ENCODE results near the gene SLF2. TPM values are rescaled to one million over a fixed set of nuclear protein-coding genes. Genes with fewer than 3 reads are reported as not detected.

Gene SLF2
- total and polyA plus RNA-seq, 9 of the 15 experiments (the other 6 are each of a cell fraction or from before 2014, with no cell fraction given), result 1.7 to 18.4 (median 7.8) TPM

DNA sequence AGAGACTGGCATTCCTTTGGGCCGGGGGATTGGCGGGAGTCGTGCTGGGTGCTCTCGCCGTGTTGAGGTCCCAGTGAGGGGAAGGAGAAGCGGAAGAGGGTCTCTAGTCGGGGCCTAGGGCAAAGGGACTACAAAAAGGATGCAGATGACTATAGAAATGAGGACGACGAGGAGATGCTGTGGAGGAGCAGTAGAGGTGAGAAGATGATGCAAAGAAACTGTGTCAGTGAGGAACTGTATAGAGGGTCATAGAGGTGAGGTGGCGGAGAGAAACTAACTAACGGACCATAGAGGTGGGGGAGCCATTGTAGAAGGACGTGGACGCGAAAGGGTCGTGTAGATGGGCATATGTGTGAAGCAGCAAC, 74.9 kb downstream of the SLF2 start (continued):
- TF ChIP-seq, protein P1, sequence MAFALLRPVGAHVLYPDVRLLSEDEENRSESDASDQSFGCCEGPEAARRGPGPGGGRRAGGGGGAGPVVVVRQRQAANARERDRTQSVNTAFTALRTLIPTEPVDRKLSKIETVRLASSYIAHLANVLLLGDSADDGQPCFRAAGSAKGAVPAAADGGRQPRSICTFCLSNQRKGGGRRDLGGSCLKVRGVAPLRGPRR (CRISPR knock-in tag; IDR thresholded peaks at IDR 0.05), result no peak
- no peak for TF ChIP-seq RFX7 (CRISPR knock-in tag; IDR thresholded peaks at IDR 0.05)
- TF ChIP-seq, protein P2, sequence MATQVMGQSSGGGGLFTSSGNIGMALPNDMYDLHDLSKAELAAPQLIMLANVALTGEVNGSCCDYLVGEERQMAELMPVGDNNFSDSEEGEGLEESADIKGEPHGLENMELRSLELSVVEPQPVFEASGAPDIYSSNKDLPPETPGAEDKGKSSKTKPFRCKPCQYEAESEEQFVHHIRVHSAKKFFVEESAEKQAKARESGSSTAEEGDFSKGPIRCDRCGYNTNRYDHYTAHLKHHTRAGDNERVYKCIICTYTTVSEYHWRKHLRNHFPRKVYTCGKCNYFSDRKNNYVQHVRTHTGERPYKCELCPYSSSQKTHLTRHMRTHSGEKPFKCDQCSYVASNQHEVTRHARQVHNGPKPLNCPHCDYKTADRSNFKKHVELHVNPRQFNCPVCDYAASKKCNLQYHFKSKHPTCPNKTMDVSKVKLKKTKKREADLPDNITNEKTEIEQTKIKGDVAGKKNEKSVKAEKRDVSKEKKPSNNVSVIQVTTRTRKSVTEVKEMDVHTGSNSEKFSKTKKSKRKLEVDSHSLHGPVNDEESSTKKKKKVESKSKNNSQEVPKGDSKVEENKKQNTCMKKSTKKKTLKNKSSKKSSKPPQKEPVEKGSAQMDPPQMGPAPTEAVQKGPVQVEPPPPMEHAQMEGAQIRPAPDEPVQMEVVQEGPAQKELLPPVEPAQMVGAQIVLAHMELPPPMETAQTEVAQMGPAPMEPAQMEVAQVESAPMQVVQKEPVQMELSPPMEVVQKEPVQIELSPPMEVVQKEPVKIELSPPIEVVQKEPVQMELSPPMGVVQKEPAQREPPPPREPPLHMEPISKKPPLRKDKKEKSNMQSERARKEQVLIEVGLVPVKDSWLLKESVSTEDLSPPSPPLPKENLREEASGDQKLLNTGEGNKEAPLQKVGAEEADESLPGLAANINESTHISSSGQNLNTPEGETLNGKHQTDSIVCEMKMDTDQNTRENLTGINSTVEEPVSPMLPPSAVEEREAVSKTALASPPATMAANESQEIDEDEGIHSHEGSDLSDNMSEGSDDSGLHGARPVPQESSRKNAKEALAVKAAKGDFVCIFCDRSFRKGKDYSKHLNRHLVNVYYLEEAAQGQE (IDR thresholded peaks at IDR 0.05; ENCODE audit: borderline replicate concordance), result no peak
- TF ChIP-seq, protein P2 (CRISPR knock-in tag; IDR thresholded peaks at IDR 0.05; ENCODE audit: low read depth), result no peak
- TF ChIP-seq, protein P3, sequence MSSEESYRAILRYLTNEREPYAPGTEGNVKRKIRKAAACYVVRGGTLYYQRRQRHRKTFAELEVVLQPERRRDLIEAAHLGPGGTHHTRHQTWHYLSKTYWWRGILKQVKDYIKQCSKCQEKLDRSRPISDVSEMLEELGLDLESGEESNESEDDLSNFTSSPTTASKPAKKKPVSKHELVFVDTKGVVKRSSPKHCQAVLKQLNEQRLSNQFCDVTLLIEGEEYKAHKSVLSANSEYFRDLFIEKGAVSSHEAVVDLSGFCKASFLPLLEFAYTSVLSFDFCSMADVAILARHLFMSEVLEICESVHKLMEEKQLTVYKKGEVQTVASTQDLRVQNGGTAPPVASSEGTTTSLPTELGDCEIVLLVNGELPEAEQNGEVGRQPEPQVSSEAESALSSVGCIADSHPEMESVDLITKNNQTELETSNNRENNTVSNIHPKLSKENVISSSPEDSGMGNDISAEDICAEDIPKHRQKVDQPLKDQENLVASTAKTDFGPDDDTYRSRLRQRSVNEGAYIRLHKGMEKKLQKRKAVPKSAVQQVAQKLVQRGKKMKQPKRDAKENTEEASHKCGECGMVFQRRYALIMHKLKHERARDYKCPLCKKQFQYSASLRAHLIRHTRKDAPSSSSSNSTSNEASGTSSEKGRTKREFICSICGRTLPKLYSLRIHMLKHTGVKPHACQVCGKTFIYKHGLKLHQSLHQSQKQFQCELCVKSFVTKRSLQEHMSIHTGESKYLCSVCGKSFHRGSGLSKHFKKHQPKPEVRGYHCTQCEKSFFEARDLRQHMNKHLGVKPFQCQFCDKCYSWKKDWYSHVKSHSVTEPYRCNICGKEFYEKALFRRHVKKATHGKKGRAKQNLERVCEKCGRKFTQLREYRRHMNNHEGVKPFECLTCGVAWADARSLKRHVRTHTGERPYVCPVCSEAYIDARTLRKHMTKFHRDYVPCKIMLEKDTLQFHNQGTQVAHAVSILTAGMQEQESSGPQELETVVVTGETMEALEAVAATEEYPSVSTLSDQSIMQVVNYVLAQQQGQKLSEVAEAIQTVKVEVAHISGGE (CRISPR knock-in tag; IDR thresholded peaks at IDR 0.05), result peak in 1 of 3 experiments; percentile 19; a peak in 2 of 6 replicates
- TF ChIP-seq DPF2 (IDR thresholded peaks at IDR 0.05), result 0 out of 2 replicates have a peak, but pooled peaks have one; percentile 14
- TF ChIP-seq FOXK1 (CRISPR knock-in tag; IDR thresholded peaks at IDR 0.05; ENCODE audit: borderline replicate concordance), result no peak
- no peak for TF ChIP-seq ZNF445 (CRISPR knock-in tag; IDR thresholded peaks at IDR 0.05; ENCODE audit: low read depth)
- 0 out of 2 replicates have a peak, but pooled peaks have one; percentile 32 for TF ChIP-seq NFRKB (IDR thresholded peaks at IDR 0.05; ENCODE audit: low read depth)
- no peak for TF ChIP-seq NFIX (CRISPR knock-in tag; IDR thresholded peaks at IDR 0.05; ENCODE audit: low read depth)
- TF ChIP-seq, protein P4, sequence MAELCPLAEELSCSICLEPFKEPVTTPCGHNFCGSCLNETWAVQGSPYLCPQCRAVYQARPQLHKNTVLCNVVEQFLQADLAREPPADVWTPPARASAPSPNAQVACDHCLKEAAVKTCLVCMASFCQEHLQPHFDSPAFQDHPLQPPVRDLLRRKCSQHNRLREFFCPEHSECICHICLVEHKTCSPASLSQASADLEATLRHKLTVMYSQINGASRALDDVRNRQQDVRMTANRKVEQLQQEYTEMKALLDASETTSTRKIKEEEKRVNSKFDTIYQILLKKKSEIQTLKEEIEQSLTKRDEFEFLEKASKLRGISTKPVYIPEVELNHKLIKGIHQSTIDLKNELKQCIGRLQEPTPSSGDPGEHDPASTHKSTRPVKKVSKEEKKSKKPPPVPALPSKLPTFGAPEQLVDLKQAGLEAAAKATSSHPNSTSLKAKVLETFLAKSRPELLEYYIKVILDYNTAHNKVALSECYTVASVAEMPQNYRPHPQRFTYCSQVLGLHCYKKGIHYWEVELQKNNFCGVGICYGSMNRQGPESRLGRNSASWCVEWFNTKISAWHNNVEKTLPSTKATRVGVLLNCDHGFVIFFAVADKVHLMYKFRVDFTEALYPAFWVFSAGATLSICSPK (IDR thresholded peaks at IDR 0.05; ENCODE audit: borderline replicate concordance), result 0 out of 2 replicates have a peak, but pooled peaks have one; percentile 9
- TF ChIP-seq, protein P5, sequence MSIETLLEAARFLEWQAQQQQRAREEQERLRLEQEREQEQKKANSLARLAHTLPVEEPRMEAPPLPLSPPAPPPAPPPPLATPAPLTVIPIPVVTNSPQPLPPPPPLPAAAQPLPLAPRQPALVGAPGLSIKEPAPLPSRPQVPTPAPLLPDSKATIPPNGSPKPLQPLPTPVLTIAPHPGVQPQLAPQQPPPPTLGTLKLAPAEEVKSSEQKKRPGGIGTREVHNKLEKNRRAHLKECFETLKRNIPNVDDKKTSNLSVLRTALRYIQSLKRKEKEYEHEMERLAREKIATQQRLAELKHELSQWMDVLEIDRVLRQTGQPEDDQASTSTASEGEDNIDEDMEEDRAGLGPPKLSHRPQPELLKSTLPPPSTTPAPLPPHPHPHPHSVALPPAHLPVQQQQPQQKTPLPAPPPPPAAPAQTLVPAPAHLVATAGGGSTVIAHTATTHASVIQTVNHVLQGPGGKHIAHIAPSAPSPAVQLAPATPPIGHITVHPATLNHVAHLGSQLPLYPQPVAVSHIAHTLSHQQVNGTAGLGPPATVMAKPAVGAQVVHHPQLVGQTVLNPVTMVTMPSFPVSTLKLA (conservative IDR thresholded peaks at IDR 0.05), result peak; percentile 2 to 75; a peak in 3 of 4 replicates
